Activated naive CD4-positive, alpha-beta T cell treated with anti-CD3 and anti-CD28 coated beads, Interleukin-2, amount 10 ng/mL, durations not matched to agents 7 days and 5 days (primary cell): ENCODE measurements around the gene DNAAF8.
"Not testable (repeated sequence)": the region's sequence is repeated elsewhere in the genome, so short reads cannot be mapped to it uniquely, and the experiment has no call there.

ENCODE experiments used
- CTCF ChIA-PET: fragments of 350-600 bp; sonication (Branson Sonifier 250); formaldehyde crosslinking; loops from one replicate; lab custom pipeline; 2021; ENCODE audit warnings: antibody characterized with exemption; lab: Charles Lee
- DNase-seq: peaks from one replicate; pipeline ENCODE4 v3.0.0-alpha.2; 2020
- H3K27ac Mint-ChIP-seq: one replicate; pipeline ENCODE4 v1.8.0; 2021; ENCODE audit warnings: mild to moderate bottlenecking, moderate library complexity, mixed read lengths
- H3K27me3 Mint-ChIP-seq: one replicate; pipeline ENCODE4 v1.8.0; 2021; ENCODE audit warnings: mild to moderate bottlenecking, mixed read lengths
- H3K36me3 Mint-ChIP-seq: one replicate; pipeline ENCODE4 v1.8.0; 2021; ENCODE audit warnings: mixed read lengths
- H3K4me1 Mint-ChIP-seq: one replicate; pipeline ENCODE4 v1.8.0; 2021; ENCODE audit warnings: mixed read lengths
- H3K4me3 Mint-ChIP-seq: one replicate; pipeline ENCODE4 v1.8.0; 2021; ENCODE audit warnings: mild to moderate bottlenecking, moderate library complexity, mixed read lengths
- H3K9me3 Mint-ChIP-seq: one replicate; pipeline ENCODE4 v1.8.0; 2021; ENCODE audit warnings: mixed read lengths

Gene DNAAF8

GRCh38 chr16:4724661-4725270 lies 9.6 kb upstream of the DNAAF8 start:
- H3K9me3 Mint-ChIP-seq = no peaks in the 10 kb centered on the region
- no peak for DNase-seq
- CTCF ChIA-PET = no interaction called here
- H3K27ac Mint-ChIP-seq = no peak overlapping the region
- H3K4me1 Mint-ChIP-seq = no peaks in the 10 kb centered on the region
- H3K27me3 Mint-ChIP-seq = no peaks in the 10 kb centered on the region
- H3K36me3 Mint-ChIP-seq = no peaks in the 10 kb centered on the region
- H3K4me3 Mint-ChIP-seq = no peak overlapping the region

DNA sequence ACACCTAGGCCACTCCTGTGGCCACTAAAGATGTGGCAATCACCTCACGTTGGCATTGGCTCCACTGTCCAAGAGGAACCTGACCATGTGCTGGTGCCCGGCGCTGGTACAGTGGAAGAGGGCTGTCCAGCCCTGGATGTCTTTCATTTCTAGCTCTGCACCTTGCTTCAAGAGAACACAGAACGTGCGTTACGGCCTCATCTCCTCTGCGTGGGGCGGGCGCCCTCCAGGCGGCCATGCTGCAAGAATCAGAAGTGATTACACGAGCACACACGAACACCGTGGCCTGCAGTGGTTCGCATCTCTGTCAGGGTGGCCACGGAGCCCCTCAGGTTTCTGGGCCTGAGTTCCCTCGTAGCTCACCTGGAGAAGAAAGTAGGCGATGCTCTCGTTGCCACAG lies 7.7 kb upstream of the DNAAF8 start:
- Mint-ChIP-seq H3K4me1 (peaks cover 1% of the 10 kb centered on the region), H3K27ac (no peak overlapping the region), H3K27me3 (no peaks in the 10 kb centered on the region), H3K9me3 (no peaks in the 10 kb centered on the region), H3K4me3 (no peak overlapping the region), H3K36me3 (no peaks in the 10 kb centered on the region)
- no peak for DNase-seq
- CTCF ChIA-PET = no interaction called here

- peak overlapping the region; percentile 70 for H3K27ac Mint-ChIP-seq
- H3K27me3 Mint-ChIP-seq = no peaks in the 10 kb centered on the region
- H3K4me1 Mint-ChIP-seq = peaks cover 13% of the 10 kb centered on the region
- CTCF ChIA-PET = no interaction called here
- H3K4me3 Mint-ChIP-seq = no peak overlapping the region
- DNase-seq = no peak
- H3K9me3 Mint-ChIP-seq = no peaks in the 10 kb centered on the region
- no peaks in the 10 kb centered on the region for H3K36me3 Mint-ChIP-seq
Observed at GRCh38 chr16:4728676-4729075, 5.7 kb upstream of the DNAAF8 start.

DNA sequence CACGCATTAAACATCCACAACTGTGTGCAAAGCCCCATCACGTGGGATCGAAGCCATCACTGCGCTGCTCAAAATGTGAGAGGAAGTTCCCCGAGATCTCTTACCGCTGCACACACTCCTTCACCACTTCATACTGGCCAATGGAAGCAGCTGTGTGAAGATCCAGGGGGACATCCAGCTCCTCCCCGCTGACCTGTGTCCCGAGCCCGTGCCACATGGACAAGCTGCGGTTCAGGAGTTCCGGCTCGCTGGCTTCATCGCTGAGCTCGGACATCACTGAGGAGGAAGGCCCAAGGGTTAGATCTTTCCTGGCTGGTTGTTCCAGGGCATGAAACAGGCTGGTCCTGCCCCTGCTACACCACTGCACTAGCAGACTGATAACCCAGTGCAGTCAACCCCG lies 4.5 kb upstream of the DNAAF8 start:
- H3K27ac Mint-ChIP-seq = no peak overlapping the region
- CTCF ChIA-PET = no interaction called here
- no peak for DNase-seq
- peaks cover 22% of the 10 kb centered on the region for H3K4me1 Mint-ChIP-seq
- no peaks in the 10 kb centered on the region for H3K27me3 Mint-ChIP-seq
- no peaks in the 10 kb centered on the region for H3K9me3 Mint-ChIP-seq
- H3K4me3 Mint-ChIP-seq = no peak overlapping the region
- no peaks in the 10 kb centered on the region for H3K36me3 Mint-ChIP-seq

DNA sequence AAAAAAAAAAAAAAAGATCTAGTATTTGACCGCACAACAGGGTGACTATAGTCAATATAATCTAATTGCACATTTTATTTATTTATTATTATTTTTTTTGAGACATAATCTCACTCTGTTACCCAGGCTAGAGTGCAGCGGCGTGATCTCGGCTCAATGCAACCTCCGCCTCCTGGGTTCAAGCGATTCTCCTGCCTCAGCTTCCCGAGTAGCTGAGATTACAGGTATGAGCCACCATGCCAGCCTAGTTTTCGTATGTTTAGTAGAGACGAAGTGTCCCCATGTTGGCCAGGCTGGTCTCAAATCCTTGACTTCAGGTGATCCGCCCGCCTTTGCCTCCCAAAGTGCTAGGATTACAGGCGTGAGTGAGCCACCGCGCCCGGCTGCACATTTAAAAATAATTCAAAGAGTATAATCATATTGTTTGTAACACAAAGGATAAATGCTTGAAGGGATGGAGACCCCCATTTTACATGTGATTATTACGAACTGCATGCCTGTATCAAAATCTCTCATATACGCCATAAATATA lies 1.1 kb upstream of the DNAAF8 start:
- Mint-ChIP-seq H3K27me3 (no peaks in the 10 kb centered on the region), H3K27ac (peak overlapping the region; percentile 78), H3K9me3 (no peaks in the 10 kb centered on the region), H3K4me1 (peaks cover 29% of the 10 kb centered on the region), H3K4me3 (peak overlapping the region; percentile 86), H3K36me3 (no peaks in the 10 kb centered on the region)
- DNase-seq = no peak
- CTCF ChIA-PET = interaction anchor here (1.3 kb wide), 1 partner anchor 33 kb away, joined by 5 read pairs; no protein-coding TSS in a partner anchor

GRCh38 chr16:4733747-4734062 lies 632 bp upstream of the DNAAF8 start:
- Mint-ChIP-seq H3K4me1 (peaks cover 29% of the 10 kb centered on the region), H3K9me3 (no peaks in the 10 kb centered on the region), H3K27me3 (no peaks in the 10 kb centered on the region), H3K4me3 (peak overlapping the region; percentile 86), H3K27ac (peak overlapping the region; percentile 78), H3K36me3 (no peaks in the 10 kb centered on the region)
- peak; percentile 51 for DNase-seq
- CTCF ChIA-PET = interaction anchor here (1.0 to 1.3 kb wide), 4 partner anchors 32 to 222 kb away, joined by 4 to 5 read pairs (median 4); no protein-coding TSS in a partner anchor

DNA sequence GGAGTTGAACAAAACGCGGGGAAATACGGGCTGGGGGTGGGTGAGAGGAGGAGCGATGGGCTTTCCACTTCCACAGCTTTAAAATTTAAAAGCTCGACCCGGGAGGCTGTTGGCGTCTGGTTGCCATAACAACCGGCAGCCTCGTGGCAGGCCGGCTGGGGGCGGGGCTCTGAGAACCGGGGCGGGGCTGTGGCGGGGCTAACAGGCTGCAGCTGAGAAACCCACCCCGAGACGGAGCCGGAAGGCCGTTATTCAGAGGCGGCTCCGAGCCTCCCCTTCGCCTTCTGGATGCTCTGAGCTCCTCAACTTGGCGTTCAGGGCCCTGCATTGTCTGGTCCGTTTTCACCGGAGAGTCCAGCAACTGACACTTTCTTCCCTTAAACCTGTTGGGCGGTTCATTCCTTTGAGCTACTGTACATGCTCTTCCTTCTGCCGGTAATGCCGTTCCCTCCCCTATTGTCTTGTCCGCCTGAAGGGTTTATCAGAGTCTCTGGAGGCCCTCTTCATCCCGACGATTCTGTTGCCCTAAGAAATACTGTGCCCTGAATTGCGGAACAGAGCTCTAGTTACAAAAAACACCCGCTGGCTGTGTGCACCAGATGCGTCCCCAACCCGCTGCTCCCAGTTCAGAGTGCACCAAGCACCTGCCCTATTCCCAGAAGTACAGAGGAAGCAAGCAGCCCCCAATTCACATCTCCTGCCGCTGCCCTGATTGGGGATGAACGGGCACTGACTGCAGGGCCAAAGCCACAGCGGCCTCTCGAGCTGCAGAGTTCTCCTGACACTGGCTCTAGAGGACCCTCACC lies 596 bp downstream of the DNAAF8 start:
- CTCF ChIA-PET = interaction anchor here (0.7 to 1.3 kb wide), 9 partner anchors 14 to 357 kb away, joined by 3 to 5 read pairs (median 3); no protein-coding TSS in a partner anchor

DNA sequence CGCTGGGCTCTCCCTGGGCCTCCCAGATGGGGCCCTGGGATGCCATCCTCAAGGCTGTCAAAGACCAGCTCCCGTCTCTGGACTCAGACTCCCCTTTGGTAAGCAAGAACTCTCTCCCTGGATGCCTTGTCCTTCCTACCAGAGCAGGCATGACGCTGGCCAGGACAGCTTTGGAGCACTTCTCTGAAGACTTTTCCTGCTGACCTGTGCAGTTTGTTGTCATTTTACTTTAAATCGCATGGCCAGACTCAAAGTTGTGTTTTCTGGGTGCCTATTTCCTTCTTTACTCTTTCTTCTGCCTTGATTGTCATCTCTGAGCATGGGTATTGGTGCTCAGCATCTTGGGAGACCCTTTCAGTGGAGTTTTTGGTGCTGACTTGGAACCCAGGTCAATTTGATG lies 2.2 kb downstream of the DNAAF8 start:
- H3K9me3 Mint-ChIP-seq = no peaks in the 10 kb centered on the region
- no peaks in the 10 kb centered on the region for H3K36me3 Mint-ChIP-seq
- no peaks in the 10 kb centered on the region for H3K27me3 Mint-ChIP-seq
- DNase-seq = no peak
- H3K27ac Mint-ChIP-seq = no peak overlapping the region
- peaks cover 28% of the 10 kb centered on the region for H3K4me1 Mint-ChIP-seq
- CTCF ChIA-PET = no interaction called here
- no peak overlapping the region for H3K4me3 Mint-ChIP-seq

More for the DNA sequence above, 596 bp downstream of the DNAAF8 start:
- no peaks in the 10 kb centered on the region for H3K27me3 Mint-ChIP-seq
- peak overlapping the region; percentile 86 for H3K4me3 Mint-ChIP-seq
- H3K27ac Mint-ChIP-seq = peak overlapping the region; percentile 94
- H3K4me1 Mint-ChIP-seq = peaks cover 29% of the 10 kb centered on the region
- peak; percentile 98 for DNase-seq
- no peaks in the 10 kb centered on the region for H3K36me3 Mint-ChIP-seq
- no peaks in the 10 kb centered on the region for H3K9me3 Mint-ChIP-seq

GRCh38 chr16:4737545-4737944 lies 3.2 kb downstream of the DNAAF8 start:
- Mint-ChIP-seq H3K4me1 (peaks cover 24% of the 10 kb centered on the region), H3K36me3 (no peaks in the 10 kb centered on the region), H3K27me3 (peaks cover 8% of the 10 kb centered on the region), H3K9me3 (no peaks in the 10 kb centered on the region), H3K27ac (no peak overlapping the region), H3K4me3 (no peak overlapping the region)
- DNase-seq = no peak
- CTCF ChIA-PET = no interaction called here

DNA sequence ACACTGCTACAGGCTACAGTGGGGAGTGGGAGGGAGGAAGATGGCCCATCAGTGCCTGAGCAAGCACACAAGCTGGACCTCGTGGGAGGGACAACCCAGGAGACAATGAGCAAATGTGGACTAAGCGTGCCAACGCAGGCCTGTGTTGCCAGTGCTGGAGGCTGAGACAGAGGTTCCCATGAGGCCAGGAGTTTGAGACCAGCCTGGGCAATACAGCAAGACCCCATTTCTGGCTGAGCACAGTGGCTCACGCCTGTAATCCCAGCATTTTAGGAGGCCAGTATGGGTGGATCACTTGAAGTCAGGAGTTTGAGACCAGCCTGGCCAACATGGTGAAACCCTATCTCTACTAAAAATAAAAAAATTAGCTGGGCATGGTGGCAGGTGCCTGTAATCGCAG lies 4.0 kb downstream of the DNAAF8 start:
- H3K36me3 Mint-ChIP-seq, CTCF ChIA-PET, H3K4me3 Mint-ChIP-seq, H3K9me3 Mint-ChIP-seq, H3K27ac Mint-ChIP-seq, DNase-seq: not testable (repeated sequence)
- Mint-ChIP-seq H3K27me3 (peaks cover 17% of the 10 kb centered on the region), H3K4me1 (peaks cover 26% of the 10 kb centered on the region)

- H3K4me3 Mint-ChIP-seq = peak overlapping the region; percentile 40
- H3K27me3 Mint-ChIP-seq = peaks cover 19% of the 10 kb centered on the region
- H3K4me1 Mint-ChIP-seq = peaks cover 23% of the 10 kb centered on the region
- no peaks in the 10 kb centered on the region for H3K36me3 Mint-ChIP-seq
- peak overlapping the region; percentile 70 for H3K27ac Mint-ChIP-seq
- no peak for DNase-seq
- CTCF ChIA-PET = no interaction called here
- H3K9me3 Mint-ChIP-seq = no peaks in the 10 kb centered on the region
Observed at GRCh38 chr16:4743226-4743878, 9.0 kb downstream of the DNAAF8 start.

DNA sequence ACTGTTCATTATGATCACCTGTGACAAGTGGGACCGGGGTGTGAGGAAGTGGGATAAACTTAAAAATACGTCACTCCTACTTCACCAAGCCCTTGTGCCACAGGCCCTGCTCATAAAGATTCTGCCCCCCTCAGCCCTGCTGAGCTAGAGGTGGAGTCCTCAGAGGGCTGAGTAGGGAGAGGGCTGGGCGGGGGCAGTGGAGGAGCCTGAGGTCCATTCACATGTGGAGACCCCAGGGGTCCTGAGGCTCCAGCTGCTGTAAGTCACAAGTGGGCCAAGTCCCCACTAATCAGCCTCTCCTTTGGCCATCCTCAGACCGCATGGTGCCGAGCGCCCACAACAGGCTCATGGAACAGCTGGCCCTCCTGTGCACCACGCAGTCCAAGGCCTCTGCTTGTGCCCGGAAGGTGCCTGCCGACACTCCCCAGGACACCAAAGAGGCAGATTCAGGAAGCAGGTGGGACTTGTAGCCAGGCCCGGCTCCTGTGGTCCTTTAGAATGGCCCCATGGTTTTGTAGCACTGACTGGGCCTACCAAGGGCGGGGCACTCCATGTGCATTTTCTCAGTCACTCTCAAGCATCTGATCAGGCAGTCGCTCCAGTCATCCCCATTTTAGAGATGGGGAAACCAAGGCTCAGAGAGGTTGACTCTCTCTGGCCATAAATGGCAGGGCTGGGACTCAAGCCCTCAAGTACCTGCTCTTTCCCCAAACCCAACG lies 10.4 kb downstream of the DNAAF8 start:
- H3K4me1 Mint-ChIP-seq = peaks cover 27% of the 10 kb centered on the region

GRCh38 chr16:4745274-4745569 lies 10.9 kb downstream of the DNAAF8 start:
- DNase-seq = no peak
- H3K4me3 Mint-ChIP-seq = no peak overlapping the region
- peaks cover 27% of the 10 kb centered on the region for H3K4me1 Mint-ChIP-seq
- no peak overlapping the region for H3K27ac Mint-ChIP-seq
- H3K27me3 Mint-ChIP-seq = peaks cover 19% of the 10 kb centered on the region
- CTCF ChIA-PET = no interaction called here
- no peaks in the 10 kb centered on the region for H3K9me3 Mint-ChIP-seq
- no peaks in the 10 kb centered on the region for H3K36me3 Mint-ChIP-seq

More for the DNA sequence above, 10.4 kb downstream of the DNAAF8 start:
- no peak overlapping the region for H3K4me3 Mint-ChIP-seq
- H3K27ac Mint-ChIP-seq = no peak overlapping the region
- CTCF ChIA-PET = no interaction called here
- DNase-seq = no peak
- H3K27me3 Mint-ChIP-seq = peaks cover 19% of the 10 kb centered on the region
- H3K36me3 Mint-ChIP-seq = no peaks in the 10 kb centered on the region
- H3K9me3 Mint-ChIP-seq = no peaks in the 10 kb centered on the region

GRCh38 chr16:4746215-4746614 lies 11.9 kb downstream of the DNAAF8 start:
- Mint-ChIP-seq H3K27me3 (peaks cover 19% of the 10 kb centered on the region), H3K36me3 (no peaks in the 10 kb centered on the region), H3K27ac (no peak overlapping the region), H3K4me3 (no peak overlapping the region), H3K4me1 (peaks cover 27% of the 10 kb centered on the region), H3K9me3 (no peaks in the 10 kb centered on the region)
- DNase-seq = no peak
- CTCF ChIA-PET = no interaction called here
